ACC112 (cell line): ENCODE data around the gene CTU2.

Experiments
- H2AFZ ChIP-seq: fragments of 200-600 bp; sonication (generic); one replicate; pipeline ENCODE4 v1.6.0; 2017; ENCODE audit warnings: antibody characterized with exemption, low read length; ENCODE audit not compliant: unreplicated experiment
- H3K27ac ChIP-seq: fragments of 200-600 bp; sonication (generic); 2 replicates; pipeline ENCODE4 v1.5.1; 2014; ENCODE audit warnings: low read depth, mild to moderate bottlenecking, antibody characterized with exemption, low read length, moderate library complexity
- H3K27me3 ChIP-seq: fragments of 200-600 bp; sonication (generic); 2 replicates; pipeline ENCODE4 v1.6.1; 2014; ENCODE audit warnings: mild to moderate bottlenecking, antibody characterized with exemption, low read length, moderate library complexity, mixed read lengths; ENCODE audit not compliant: insufficient read depth
- H3K36me3 ChIP-seq: fragments of 200-600 bp; sonication (generic); 2 replicates; pipeline ENCODE4 v1.6.1; 2016; ENCODE audit warnings: mild to moderate bottlenecking, antibody characterized with exemption, low read length, moderate library complexity, mixed read lengths; ENCODE audit not compliant: insufficient read depth
- H3K4me1 ChIP-seq: fragments of 200-600 bp; sonication (generic); one replicate; pipeline ENCODE4 v1.6.1; 2016; ENCODE audit warnings: low read length, mixed read lengths; ENCODE audit not compliant: insufficient read depth, unreplicated experiment, control insufficient read depth
- H3K4me3 ChIP-seq: fragments of 200-600 bp; sonication (generic); 2 replicates; pipeline ENCODE4 v1.5.1; 2014; ENCODE audit warnings: mild to moderate bottlenecking, low read depth, low read length
- H3K79me2 ChIP-seq: fragments of 200-600 bp; sonication (generic); one replicate; pipeline ENCODE4 v1.6.0; 2016; ENCODE audit warnings: low read length; ENCODE audit not compliant: control insufficient read depth, unreplicated experiment, insufficient read depth

CTU2 gene

DNA sequence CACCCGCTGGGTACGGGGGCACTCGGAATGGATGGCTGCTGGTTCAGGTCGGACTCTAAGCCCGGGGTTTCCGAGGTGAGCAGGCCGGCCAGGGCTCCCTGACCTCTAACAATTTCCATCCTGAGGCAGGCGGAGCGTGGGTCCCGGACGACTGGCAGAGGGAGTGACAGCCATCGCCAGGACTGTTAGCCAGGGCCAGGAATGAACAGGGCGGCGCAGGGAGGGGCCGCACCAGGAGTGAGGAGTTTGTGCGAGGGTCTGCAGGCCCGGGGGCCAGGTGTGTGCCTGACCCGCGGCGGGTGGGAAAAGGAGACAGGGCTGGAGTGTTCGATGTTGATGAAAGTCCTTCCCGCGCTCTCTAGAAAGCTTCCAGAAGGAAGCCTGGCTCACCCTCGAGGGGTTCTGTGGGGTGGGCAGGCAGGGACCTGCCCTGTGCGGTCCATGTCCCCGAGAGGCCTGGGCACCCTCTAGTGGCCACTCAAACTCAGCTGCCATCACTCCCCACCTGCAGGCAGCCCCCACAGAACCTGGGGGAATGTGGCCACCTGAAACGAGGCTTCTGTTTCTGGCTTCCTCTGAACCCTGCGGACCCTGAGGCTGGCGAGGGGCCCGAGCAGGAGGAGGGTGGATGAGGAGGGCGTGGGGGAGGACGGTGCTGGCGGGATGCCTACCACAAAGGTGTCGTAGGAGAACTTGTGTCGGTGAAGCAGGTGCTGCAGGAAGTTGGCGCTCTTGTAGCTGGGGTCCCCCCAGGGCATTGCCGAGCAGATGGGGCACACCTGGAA is 8.3 kb upstream of the CTU2 start:
- no peak overlapping the region for H3K4me3 ChIP-seq
- no peaks in the 10 kb centered on the region for H3K27me3 ChIP-seq
- no peaks in the 10 kb centered on the region for H3K79me2 ChIP-seq
- H3K27ac ChIP-seq = no peak overlapping the region
- H3K36me3 ChIP-seq = no peaks in the 10 kb centered on the region
- no peaks in the 10 kb centered on the region for H3K4me1 ChIP-seq
- H2AFZ ChIP-seq = no peak overlapping the region

DNA sequence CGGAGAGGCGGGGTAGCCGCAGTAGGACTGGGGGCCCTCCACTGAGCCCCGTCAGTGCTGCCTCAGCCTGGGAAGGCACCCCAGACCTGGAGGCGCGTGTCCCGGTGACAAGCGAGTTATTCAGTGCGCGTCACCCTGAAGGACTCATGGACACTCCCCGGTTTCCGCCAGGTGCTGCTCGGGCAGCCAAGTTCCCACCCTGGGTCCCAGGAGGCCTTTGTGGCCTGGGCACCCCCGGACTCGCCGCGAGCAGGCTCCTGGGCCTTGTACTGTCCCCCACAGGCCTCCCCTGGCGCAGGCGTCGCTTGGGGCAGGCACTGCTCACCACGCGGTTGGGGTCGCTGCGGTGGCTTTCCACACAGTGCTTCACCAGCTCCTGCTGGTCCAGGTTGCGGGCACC is 7.7 kb upstream of the CTU2 start:
- no peaks in the 10 kb centered on the region for H3K79me2 ChIP-seq
- no peaks in the 10 kb centered on the region for H3K27me3 ChIP-seq
- H3K36me3 ChIP-seq = no peaks in the 10 kb centered on the region
- no peak overlapping the region for H3K27ac ChIP-seq
- H2AFZ ChIP-seq = no peak overlapping the region
- H3K4me3 ChIP-seq = no peak overlapping the region
- H3K4me1 ChIP-seq = no peaks in the 10 kb centered on the region

DNA sequence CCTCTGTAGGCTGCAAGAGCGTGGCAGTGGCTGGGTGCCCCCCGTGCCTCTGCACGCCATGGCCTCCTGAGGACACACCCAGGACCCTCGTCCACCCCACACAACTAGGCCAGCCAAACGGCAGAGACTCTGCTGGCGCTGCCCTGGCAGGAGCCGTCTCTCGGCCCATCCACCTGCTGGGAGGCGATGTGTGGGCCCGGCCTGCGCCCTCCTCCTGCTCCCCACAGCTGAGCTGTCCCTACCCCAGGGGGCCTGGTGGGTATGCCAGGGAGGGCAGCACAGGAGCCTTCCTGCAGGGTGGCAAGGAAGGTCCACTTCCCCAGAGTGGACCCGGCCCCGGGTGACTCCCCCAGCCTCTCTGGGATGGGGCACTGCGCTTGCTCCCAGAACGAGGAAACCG is 7.1 kb upstream of the CTU2 start:
- H3K4me3 ChIP-seq = no peak overlapping the region
- no peaks in the 10 kb centered on the region for H3K36me3 ChIP-seq
- H2AFZ ChIP-seq = no peak overlapping the region
- H3K27me3 ChIP-seq = no peaks in the 10 kb centered on the region
- no peaks in the 10 kb centered on the region for H3K4me1 ChIP-seq
- peaks cover under 1% of the 10 kb centered on the region for H3K79me2 ChIP-seq
- H3K27ac ChIP-seq = no peak overlapping the region

DNA sequence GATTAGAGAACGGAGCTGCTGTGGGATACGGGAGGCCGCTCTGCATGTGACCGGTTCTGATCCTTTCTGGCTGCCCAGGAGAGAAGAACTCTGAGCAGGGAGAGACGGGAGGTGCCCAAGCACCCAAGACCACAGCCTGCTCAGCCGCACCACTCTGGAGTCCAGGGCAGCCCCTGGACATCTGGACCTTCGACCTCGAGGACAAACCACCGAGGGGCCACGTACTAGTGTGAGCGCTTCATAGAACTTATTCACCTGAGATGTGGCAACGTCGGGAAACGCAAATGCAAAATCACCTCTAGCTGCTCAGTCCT is 6.0 kb upstream of the CTU2 start:
- H3K36me3 ChIP-seq = no peaks in the 10 kb centered on the region
- peaks cover 6% of the 10 kb centered on the region for H3K79me2 ChIP-seq
- H2AFZ ChIP-seq = no peak overlapping the region
- H3K4me3 ChIP-seq = no peak overlapping the region
- H3K27ac ChIP-seq = no peak overlapping the region
- H3K4me1 ChIP-seq = peaks cover 5% of the 10 kb centered on the region
- no peaks in the 10 kb centered on the region for H3K27me3 ChIP-seq

DNA sequence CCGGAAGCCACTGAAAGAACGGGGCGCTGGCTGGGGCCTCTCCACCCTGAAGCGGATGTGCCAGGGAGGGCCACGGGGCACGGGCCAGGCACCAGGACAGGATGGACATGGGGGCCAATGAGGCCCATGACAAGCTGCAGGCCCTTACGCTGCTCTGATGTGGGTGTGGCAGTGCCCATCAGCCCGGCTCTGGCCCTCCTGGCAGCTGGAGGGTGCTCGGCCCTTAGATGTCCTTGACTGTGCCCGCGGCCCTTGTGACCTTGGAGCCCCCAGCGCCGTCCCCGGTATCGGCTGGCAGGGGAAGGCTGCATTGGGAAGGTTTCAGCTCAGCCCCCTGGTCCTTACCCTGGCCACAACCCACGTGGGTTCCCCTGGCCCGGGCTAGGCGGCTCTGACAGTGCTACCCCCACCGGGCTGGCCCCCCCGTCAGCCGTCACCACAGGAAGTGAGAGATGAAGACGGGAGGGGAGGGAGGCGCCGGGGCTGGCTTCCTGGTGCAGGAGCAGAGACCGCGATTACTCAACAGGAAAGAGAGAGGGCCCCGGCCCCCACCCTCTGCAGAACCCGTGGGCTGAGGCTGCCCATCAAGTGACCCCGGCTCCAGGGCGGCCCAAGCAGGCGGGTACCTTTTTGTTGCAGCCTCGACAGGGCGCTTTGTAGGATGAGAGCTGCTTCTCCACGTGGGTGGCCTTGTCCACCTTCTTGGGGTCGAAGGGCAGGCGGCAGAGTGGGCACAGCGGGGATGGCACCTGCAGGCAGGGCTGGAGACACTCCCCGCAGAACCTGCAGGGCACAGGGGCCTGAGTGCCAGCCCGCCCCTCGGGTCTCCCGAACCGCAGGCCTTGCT is 5.4 kb upstream of the CTU2 start:
- Histone ChIP-seq H3K27me3 (no peaks in the 10 kb centered on the region), H3K4me3 (no peak overlapping the region), H3K36me3 (no peaks in the 10 kb centered on the region), H2AFZ (no peak overlapping the region), H3K27ac (no peak overlapping the region), H3K79me2 (peaks cover 10% of the 10 kb centered on the region), H3K4me1 (peaks cover 5% of the 10 kb centered on the region)

DNA sequence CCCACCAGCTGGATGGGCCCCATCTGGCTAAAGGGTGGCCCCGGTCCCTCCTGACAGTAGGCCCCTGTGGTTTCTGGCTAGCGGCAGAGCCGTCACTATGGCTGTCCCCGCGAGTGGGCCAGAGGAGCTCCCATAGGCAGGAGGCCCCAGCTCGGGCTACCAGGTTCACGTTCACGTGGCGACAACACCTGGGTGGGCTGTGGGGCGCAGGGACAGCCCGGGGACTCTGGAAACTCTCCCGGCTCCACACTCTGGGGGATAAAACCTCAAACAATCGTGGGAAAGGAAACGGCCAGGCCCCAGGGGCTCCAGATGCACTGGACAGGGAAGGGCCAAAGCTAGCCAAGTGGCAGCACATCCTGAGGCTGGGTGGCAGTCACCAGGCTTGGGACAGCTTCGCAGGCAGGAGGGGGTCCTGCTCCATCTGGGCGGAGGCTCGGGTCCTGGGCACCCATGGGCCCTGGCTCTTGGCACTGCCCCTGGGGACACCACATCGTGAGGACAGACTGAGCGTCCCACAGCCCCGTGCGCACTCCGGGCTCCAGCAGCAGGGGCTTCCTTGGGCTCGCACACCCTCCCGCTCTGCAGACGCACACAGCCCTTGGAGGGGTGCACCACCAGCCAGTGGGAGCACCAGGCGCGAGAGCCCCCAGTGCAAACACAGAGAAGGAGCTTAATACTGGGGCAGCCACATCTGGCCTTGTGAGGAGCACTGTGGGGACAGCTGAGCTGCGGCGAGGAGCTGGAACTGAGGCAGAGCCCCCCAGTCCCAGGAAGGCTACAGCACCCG is 4.5 kb upstream of the CTU2 start:
- no peak overlapping the region for H3K27ac ChIP-seq
- no peak overlapping the region for H3K4me3 ChIP-seq
- H2AFZ ChIP-seq = no peak overlapping the region
- H3K27me3 ChIP-seq = no peaks in the 10 kb centered on the region
- H3K4me1 ChIP-seq = peaks cover 5% of the 10 kb centered on the region
- H3K79me2 ChIP-seq = peaks cover 10% of the 10 kb centered on the region
- H3K36me3 ChIP-seq = no peaks in the 10 kb centered on the region

DNA sequence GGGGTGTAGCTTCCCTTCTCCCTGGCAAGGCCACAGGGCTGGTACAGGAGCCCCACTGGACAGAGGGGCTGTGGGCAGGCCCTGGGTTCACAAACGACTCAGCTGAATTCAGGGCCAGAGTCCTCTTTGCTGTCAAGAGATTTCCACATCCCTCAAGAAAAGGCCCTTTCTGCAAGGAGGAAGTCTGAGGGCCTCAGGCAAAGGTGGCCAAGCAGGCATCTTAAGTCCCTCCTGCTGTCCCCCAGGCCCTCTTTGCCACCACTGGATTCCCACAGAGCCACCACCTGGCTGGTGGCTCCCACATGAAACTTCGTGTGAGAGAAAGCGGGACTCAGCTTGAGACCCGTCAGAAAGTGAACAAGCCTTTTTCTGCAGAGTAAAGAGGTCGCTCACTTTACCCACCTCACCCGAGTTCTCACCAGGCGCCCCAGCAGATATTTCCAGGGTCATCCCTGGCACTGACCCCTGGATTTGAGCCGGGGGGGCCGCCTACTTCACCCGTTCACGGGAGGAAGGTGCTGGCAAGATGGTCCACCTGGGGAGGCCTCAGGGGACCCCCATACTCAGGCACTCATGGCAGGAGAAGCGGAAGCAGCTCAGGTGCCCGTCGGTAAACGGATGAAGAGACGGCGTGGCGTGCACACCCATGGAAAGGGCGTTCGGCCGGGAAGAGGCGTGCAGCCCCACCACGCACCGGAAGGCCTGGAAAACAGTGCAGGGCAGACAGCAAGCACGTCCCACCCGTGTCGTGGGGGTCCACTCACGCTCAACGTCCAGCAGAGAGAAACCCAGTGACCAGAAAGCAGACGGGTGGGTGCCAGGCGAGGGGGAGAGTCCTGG is 3.7 kb upstream of the CTU2 start:
- Histone ChIP-seq H3K4me3 (no peak overlapping the region), H3K4me1 (peaks cover 12% of the 10 kb centered on the region), H3K36me3 (no peaks in the 10 kb centered on the region), H2AFZ (no peak overlapping the region), H3K27ac (no peak overlapping the region), H3K79me2 (peaks cover 16% of the 10 kb centered on the region), H3K27me3 (no peaks in the 10 kb centered on the region)

DNA sequence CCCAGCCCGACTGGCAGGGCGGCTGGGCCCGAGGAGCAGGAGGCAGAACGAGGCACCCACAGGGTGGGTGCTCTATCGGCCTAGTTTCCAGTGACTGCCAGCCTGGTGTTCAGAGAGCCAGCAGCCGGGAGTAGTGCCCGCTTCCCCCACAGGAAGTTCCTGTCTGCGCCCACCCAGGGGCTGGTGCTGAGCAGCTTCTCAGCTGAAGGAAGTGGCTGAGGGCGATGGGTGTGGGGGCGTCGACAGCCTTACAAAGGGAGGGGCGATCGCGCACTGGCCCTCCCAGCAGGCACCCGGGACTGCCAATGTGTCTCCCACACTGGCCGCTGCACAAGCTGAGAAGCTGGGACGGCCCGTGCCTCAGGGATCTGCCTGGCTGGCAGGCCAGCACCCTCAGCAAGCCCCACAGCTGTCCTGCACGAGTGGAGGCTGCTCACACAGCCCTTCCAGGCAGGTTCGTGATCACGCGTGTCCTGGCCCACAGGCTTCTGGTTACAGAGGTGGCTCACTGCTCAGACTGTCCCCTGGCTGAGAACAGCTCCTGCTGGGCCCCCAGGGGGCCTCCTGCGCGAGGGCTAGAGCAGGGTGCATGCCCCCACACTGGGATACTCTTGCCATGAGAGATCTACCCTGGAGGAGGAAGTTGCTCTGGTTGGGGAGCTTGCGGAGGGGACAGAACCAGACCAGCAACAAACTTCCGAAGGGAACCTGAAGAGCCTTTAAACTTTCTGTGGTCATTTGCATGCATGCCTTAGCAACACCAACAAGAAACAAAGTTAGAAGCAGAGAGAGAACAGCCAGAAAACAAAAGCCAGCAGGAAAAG is 2.6 kb upstream of the CTU2 start:
- Histone ChIP-seq H3K27ac (no peak overlapping the region), H3K4me3 (no peak overlapping the region), H3K36me3 (no peaks in the 10 kb centered on the region)

DNA sequence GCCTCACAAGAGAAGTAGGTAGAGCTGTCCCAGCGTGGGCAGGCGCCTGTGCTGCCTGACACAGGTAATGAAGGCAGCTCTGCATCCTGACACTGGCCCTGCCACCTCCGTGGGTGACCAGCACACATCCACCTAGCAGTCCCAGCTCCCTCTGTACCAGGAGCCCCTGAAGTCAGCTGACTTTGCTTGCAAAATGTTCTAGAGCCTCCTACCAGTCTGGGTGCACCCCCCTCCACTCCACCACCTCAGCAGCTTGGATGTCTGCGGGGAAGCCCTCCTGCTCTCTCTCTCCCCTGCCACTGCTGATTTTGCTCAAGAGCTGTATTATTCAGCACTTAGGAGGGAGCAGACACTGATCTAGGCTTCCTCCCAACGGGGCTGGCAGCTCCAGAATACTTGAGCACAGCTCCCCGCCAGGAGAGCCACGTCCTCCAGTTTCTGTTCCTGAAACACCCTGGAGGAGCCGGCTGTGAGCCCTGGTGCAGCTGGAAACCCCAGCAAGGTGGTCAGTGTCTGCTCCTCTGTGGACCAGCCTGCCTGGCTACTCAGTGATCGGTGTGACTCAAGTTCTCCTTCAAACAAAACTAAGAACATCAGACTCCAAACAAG is 1.1 kb upstream of the CTU2 start:
- Histone ChIP-seq H3K4me3 (peak overlapping the region; percentile 85), H3K79me2 (peaks cover 28% of the 10 kb centered on the region), H2AFZ (peak overlapping the region; percentile 14), H3K36me3 (no peaks in the 10 kb centered on the region), H3K27me3 (no peaks in the 10 kb centered on the region), H3K4me1 (peaks cover 13% of the 10 kb centered on the region), H3K27ac (no peak overlapping the region)

More for the DNA sequence above, 2.6 kb upstream of the CTU2 start:
- Histone ChIP-seq H3K4me1 (peaks cover 13% of the 10 kb centered on the region), H2AFZ (no peak overlapping the region), H3K79me2 (peaks cover 21% of the 10 kb centered on the region), H3K27me3 (no peaks in the 10 kb centered on the region)
